Endothelial cell of umbilical vein (primary cell): ENCODE measurements around the gene TACR1. TPM values are rescaled to one million over a fixed set of nuclear protein-coding genes. Genes with fewer than 3 reads are reported as not detected.

Experiments used
- BruUV-seq: library from RNA; stranded (reverse); fragments of 400-500 nt; replicated peaks from 2 replicates; lab custom pipeline; 2021; lab: Mats Ljungman, UMichigan
- CTCF ChIA-PET: fragments of 300-600, 350-600 bp; sonication (Branson Sonifier 250); formaldehyde crosslinking; loops from one replicate; lab custom pipeline; 2021; ENCODE audit warnings: antibody characterized with exemption, inconsistent platforms; lab: Charles Lee
- POLR2A ChIA-PET: fragments of 300-600, 350-600 bp; sonication (Branson Sonifier 250); formaldehyde crosslinking; loops from one replicate; lab custom pipeline; 2021; ENCODE audit warnings: antibody characterized with exemption, inconsistent platforms; lab: Charles Lee
- DNase-seq: peaks from one replicate; pipeline ENCODE4 v3.0.0-alpha.2; 2011; ENCODE audit warnings: low read depth, low spot score
- FAIRE-seq: peaks from 2 replicates; lab custom pipeline; 2011; peaks lifted over from hg19 to GRCh38; lab: Jason Lieb, UNC
- H2AFZ ChIP-seq: 2 replicates; pipeline ENCODE4 v1.6.0; 2012; ENCODE audit warnings: low read depth, low read length, control low read depth, inconsistent platforms
- H3K27ac ChIP-seq: 2 replicates; pipeline ENCODE4 v1.5.1; 2011; ENCODE audit warnings: low read depth, mild to moderate bottlenecking, control low read depth, low read length, moderate library complexity; ENCODE audit not compliant: insufficient read depth
- H3K27me3 ChIP-seq, 2 experiments: 2 replicates each; pipeline versions ENCODE4 v1.6.0 to v1.6.1; 2011; ENCODE audit warnings: low read length in 2 of 2, mixed read lengths in 1 of 2; ENCODE audit not compliant: control insufficient read depth in 2 of 2, insufficient read depth in 2 of 2
- H3K36me3 ChIP-seq, 2 experiments: 2 replicates in 1 of 2; 3 replicates in 1 of 2; pipeline ENCODE4 v1.5.1; 2011; ENCODE audit warnings: low read length in 2 of 2, mild to moderate bottlenecking in 1 of 2, moderate library complexity in 1 of 2; ENCODE audit not compliant: control insufficient read depth in 2 of 2, insufficient read depth in 2 of 2; ENCODE audit errors: extremely low read depth in 1 of 2
- H3K4me1 ChIP-seq: 3 replicates; pipeline ENCODE4 v1.5.1; 2011; ENCODE audit warnings: mild to moderate bottlenecking, low read length; ENCODE audit not compliant: control insufficient read depth, insufficient read depth; ENCODE audit errors: extremely low read depth
- H3K4me2 ChIP-seq: 2 replicates; pipeline ENCODE4 v1.6.1; 2011; ENCODE audit warnings: low read length, control low read depth, mixed read lengths; ENCODE audit not compliant: insufficient read depth
- H3K4me3 ChIP-seq, 3 experiments: fragments of 200-600 bp in 1 of 3; sonication (generic), shearing (Covaris generic) in 1 of 3; replicated peaks in 1 of 3; 2 replicates each; pipeline ENCODE4 v1.5.1; 2011 to 2016; ENCODE audit warnings: control low read depth in 3 of 3, low read length in 3 of 3, mild to moderate bottlenecking in 2 of 3, inconsistent platforms in 1 of 3, low read depth in 1 of 3, moderate library complexity in 1 of 3; ENCODE audit not compliant: insufficient read depth in 1 of 3
- H3K79me2 ChIP-seq: 2 replicates; pipeline ENCODE4 v1.6.0; 2012; ENCODE audit warnings: low read length, inconsistent platforms; ENCODE audit not compliant: control insufficient read depth, insufficient read depth
- H3K9ac ChIP-seq: replicated peaks from 2 replicates; pipeline ENCODE3; 2011; ENCODE audit warnings: low read length, control low read depth; ENCODE audit not compliant: insufficient read depth; ENCODE audit errors: extremely low read depth
- H3K9me1 ChIP-seq: replicated peaks from 3 replicates; pipeline ENCODE4 v1.6.0; 2011; ENCODE audit warnings: mild to moderate bottlenecking, low read length; ENCODE audit not compliant: control insufficient read depth, insufficient read depth; ENCODE audit errors: extremely low read depth
- H3K9me3 ChIP-seq: replicated peaks from 2 replicates; pipeline ENCODE4 v1.5.1; 2012; ENCODE audit warnings: low read length, inconsistent platforms; ENCODE audit not compliant: control insufficient read depth, insufficient read depth
- H4K20me1 ChIP-seq: replicated peaks from 2 replicates; pipeline ENCODE3; 2011; ENCODE audit warnings: mild to moderate bottlenecking, low read length; ENCODE audit not compliant: control insufficient read depth, insufficient read depth; ENCODE audit errors: extremely low read depth
- EZH2 ChIP-seq: IDR thresholded peaks from 2 replicates; pipeline ENCODE4 v1.6.1; 2012; ENCODE audit warnings: borderline replicate concordance, low read depth, mild to moderate bottlenecking, moderate library complexity, low read length, inconsistent platforms; ENCODE audit not compliant: severe bottlenecking
- FOS ChIP-seq: IDR thresholded peaks from 2 replicates; pipeline ENCODE4 v1.6.1; 2011; ENCODE audit warnings: mild to moderate bottlenecking, low read length, moderate library complexity, borderline replicate concordance; ENCODE audit not compliant: insufficient read depth
- GATA2 ChIP-seq: IDR thresholded peaks from 2 replicates; pipeline ENCODE4 v1.7.0; 2011; ENCODE audit warnings: low read depth, mild to moderate bottlenecking, moderate library complexity, mixed read lengths, low read length; ENCODE audit not compliant: insufficient read length, insufficient read depth
- JUN ChIP-seq: IDR thresholded peaks from 2 replicates; pipeline ENCODE4 v1.6.1; 2011; ENCODE audit warnings: borderline replicate concordance, low read depth; ENCODE audit not compliant: insufficient read length, insufficient read depth
- MYC ChIP-seq: IDR thresholded peaks from one replicate; pipeline ENCODE4 v1.6.1; 2011; ENCODE audit warnings: mild to moderate bottlenecking, low read depth, low read length
- POLR2A ChIP-seq: IDR thresholded peaks from 2 replicates; pipeline ENCODE4 v1.6.1; 2012; ENCODE audit warnings: low read depth, mild to moderate bottlenecking, control low read depth, low read length
- dilution Hi-C: fragments of 300-500 bp; cut with MboI; formaldehyde crosslinking; loops from one replicate; pipeline ENCODE4 v1.15.0; 2019; ENCODE audit warnings: low sequenced_read_pairs; ENCODE audit not compliant: extremely low pct_ligation_motif_present
- intact Hi-C: fragments of 100-400 bp; cut with micrococcal nuclease; formaldehyde crosslinking; loops from one replicate; pipeline ENCODE4 v1.10.0; 2022
- polyA plus RNA-seq, 4 experiments: library from polyadenylated mRNA; depleted of rRNA in 3 of 4; stranded (reverse) in 3 of 4; unstranded in 1 of 4; fragments of >200 nt; gene quantifications; 2 replicates each; pipeline versions ENCODE4 v1.2.1 to v1.2.3, GENCODE V29; 2011 to 2012; ENCODE audit warnings: missing spikeins in 1 of 4
- total RNA-seq: library from RNA; stranded (reverse); gene quantifications from 2 replicates; pipeline ENCODE4 v1.2.3, GENCODE V29; 2021
- TF ChIP-seq, protein P1 (sequence below): IDR thresholded peaks from 2 replicates; pipeline ENCODE4 v1.6.1; 2011; ENCODE audit not compliant: insufficient read depth, insufficient read length
- TF ChIP-seq, protein P2 (sequence below), 2 donors: IDR thresholded peaks; 1 replicate in 1 of 2; 2 replicates in 1 of 2; pipeline ENCODE4 v1.5.1; 2011; ENCODE audit warnings: low read length in 2 of 2, mild to moderate bottlenecking in 2 of 2, moderate library complexity in 2 of 2, control low read depth in 1 of 2, inconsistent platforms in 1 of 2, low read depth in 1 of 2; ENCODE audit not compliant: insufficient read depth in 1 of 2; ENCODE audit errors: extremely low read depth in 1 of 2

Gene TACR1
- total and polyA plus RNA-seq, 2 donors (not counting 3 experiments of a cell fraction or from before 2014, with no cell fraction given): not detected

DNA sequence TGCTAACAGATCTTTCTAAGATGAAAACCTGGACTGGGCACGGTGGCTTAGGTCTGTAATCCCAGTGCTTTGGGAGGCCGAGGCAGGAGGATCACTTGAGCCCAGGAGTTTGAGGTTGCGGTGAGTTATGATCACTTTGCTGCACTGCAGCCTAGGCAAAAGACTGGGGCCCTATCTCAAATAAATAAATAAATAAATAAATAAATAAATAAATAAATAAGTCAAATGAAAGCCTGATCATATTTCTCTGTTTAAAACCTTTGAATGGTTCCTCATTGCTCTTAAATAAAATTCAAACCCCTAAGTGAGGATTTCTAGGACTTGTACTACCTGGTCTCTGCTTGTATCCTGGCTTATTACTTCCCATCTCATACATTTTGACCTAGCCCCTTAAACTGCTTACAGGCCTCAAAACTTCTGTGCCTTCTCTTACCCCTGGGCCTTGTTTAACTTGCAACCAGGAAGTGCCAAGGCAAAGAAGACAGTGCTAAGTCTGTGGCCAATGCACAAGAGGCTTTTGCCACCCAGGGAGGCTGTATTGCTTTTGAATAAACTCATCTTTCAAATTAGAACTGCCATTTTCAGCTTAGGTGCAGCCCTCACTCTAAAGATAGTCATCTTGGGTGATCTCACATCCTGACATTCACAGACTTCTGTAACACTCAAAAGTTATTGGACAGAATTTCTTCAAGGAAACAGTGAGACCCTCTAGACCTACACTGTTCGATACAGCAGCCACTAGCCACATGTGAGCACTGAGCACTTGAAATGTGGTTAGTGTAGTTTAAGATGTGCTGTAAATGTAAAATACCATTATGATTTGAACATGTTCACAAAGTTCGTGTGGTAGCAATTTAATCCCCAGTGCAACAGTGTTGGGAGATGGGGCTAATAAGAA lies 167.2 kb downstream of the TACR1 start:
- no peak for TF ChIP-seq FOS
- TF ChIP-seq, protein P1, sequence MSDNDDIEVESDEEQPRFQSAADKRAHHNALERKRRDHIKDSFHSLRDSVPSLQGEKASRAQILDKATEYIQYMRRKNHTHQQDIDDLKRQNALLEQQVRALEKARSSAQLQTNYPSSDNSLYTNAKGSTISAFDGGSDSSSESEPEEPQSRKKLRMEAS: no peak
- no peak for TF ChIP-seq GATA2
- TF ChIP-seq EZH2: no peak
- TF ChIP-seq MYC: no peak
- TF ChIP-seq JUN: no peak
- TF ChIP-seq, protein P2, sequence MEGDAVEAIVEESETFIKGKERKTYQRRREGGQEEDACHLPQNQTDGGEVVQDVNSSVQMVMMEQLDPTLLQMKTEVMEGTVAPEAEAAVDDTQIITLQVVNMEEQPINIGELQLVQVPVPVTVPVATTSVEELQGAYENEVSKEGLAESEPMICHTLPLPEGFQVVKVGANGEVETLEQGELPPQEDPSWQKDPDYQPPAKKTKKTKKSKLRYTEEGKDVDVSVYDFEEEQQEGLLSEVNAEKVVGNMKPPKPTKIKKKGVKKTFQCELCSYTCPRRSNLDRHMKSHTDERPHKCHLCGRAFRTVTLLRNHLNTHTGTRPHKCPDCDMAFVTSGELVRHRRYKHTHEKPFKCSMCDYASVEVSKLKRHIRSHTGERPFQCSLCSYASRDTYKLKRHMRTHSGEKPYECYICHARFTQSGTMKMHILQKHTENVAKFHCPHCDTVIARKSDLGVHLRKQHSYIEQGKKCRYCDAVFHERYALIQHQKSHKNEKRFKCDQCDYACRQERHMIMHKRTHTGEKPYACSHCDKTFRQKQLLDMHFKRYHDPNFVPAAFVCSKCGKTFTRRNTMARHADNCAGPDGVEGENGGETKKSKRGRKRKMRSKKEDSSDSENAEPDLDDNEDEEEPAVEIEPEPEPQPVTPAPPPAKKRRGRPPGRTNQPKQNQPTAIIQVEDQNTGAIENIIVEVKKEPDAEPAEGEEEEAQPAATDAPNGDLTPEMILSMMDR (IDR thresholded peaks at IDR 0.05; ENCODE audit: extremely low read depth in 1 of 2, insufficient read depth in 1 of 2, low read depth in 1 of 2, low read length in 2 of 2): no peak
- TF ChIP-seq POLR2A: no peak
- ChIA-PET POLR2A (no interaction called here), CTCF (no interaction called here)
- FAIRE-seq: no peak
- no peaks in the 10 kb centered on the region for H3K9me1 ChIP-seq
- no peaks in the 10 kb centered on the region for H3K36me3 ChIP-seq
- DNase-seq: no peak
- no peak overlapping the region for H3K9ac ChIP-seq
- H3K4me2 ChIP-seq: no peak overlapping the region
- no peaks in the 10 kb centered on the region for H3K27me3 ChIP-seq
- intact Hi-C loops: no loop called here
- dilution Hi-C loops: no loop called here
- no TSS peak for BruUV-seq
- H3K9me3 ChIP-seq: no peaks in the 10 kb centered on the region
- no peak overlapping the region for H2AFZ ChIP-seq
- no peak overlapping the region for H3K4me3 ChIP-seq
- H3K27ac ChIP-seq: no peak overlapping the region
- H3K4me1 ChIP-seq: no peaks in the 10 kb centered on the region
- no peaks in the 10 kb centered on the region for H4K20me1 ChIP-seq
- H3K79me2 ChIP-seq: no peaks in the 10 kb centered on the region
